HG02610 (cell line): ENCODE results near the gene TMEM134.

Experiments used
- ATAC-seq: cut with Tn5 transposase; IDR thresholded peaks from one replicate; pipeline ENCODE4 v1.9.1; 2021; ENCODE audit warnings: mild to moderate bottlenecking, moderate library complexity; ENCODE audit not compliant: unreplicated experiment

TMEM134 gene

DNA sequence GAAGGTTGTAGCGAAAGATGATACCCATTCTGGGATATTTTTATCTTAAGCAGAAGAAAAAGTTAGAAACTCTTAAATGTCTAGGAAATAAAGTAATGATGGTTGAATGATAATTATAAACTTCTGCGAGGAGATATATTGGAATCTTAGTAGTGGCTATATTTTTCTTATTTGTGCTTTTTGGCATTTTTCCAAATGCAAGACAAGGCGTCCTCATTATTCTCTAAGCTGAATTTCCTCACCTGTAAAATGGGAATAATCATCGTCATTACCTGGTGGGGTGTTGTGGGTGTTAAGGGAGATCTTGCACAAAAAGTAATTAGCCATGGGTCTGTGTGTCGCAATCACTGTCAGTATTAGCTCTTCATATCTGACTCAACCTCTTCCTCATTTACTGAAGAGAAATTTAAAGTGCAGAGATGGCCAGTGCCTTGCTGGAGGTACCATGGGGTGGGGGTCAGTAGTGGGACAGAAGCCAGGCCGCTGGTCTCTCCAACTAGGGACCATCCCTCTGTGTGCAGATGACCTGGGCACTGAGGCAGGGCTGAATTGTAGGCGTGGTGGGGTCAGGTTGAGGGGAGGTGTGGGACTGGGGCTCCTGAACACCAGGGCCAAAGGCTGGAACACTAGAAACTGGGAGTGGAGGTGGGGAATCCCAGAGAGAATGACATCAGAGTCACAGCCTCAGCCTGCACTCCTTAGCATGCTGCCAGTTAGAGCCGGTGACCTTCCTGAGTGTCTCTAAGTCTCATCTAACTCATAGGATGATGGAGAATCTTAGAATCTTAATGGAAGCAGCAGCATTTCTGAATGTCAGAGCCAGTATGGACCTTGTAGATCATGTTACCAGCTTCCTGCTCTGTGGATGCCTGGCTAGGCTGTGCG is 32.0 kb upstream of the TMEM134 start:
- no peak for ATAC-seq

- ATAC-seq = no peak
These were observed 31.4 kb upstream of the TMEM134 start for GRCh38 chr11:67500484-67500821.

- no peak for ATAC-seq
These were observed 30.9 kb upstream of the TMEM134 start for GRCh38 chr11:67499808-67500483.

DNA sequence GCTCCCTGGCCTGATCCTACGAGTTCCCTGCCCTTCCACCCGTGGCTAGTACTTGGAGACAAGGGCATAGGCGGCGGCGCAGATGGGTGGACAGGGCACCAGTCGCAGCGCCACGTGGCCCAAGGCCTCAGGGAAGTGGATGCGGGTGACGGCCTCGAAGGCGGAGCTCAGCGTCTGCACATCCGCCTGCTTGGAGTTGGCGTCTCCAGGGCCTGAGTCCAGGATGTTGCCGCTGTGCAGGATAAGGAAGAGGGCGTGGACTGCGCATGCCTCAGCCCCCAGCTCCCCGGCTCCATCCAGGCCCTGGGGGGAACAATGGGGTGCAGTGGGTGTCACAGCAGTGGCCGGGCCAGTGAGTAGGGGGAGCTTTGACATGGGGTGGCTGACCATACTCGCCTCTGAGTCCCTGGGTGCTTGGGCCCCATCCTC is 29.5 kb upstream of the TMEM134 start:
- no peak for ATAC-seq

DNA sequence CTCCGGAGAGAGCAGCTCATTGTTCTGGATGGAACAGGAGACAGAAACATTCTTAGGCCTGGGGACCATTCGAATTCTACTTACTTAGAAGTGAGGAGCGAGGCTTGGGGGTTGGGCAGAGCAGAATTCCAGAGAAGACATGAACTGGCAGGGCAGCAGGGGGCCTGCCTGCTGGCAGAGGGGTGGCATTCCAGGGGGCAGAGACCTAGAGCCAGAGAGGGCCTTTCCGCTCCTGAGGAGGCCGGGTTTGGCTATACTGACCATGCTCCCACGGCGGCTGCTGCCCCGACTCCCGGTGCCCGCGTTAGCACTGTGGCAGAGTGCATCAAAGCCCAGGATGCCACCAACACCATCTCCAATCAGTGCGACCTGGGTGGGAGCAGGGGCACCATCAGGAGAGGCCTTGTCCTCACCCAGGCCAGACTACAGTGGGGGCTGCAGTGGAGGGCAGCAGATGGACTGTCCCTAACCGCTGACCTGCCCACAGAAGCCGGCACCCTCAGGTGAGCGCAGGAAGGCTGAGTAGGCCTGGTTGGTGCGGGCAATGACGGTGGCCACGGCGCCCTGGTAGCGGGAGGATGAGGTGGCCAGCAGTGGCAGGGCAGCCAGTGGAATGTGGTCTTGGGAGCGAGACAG is 28.7 kb upstream of the TMEM134 start:
- no peak for ATAC-seq

- ATAC-seq = no peak
These were observed 27.1 kb upstream of the TMEM134 start for GRCh38 chr11:67496113-67496512.

- ATAC-seq = no peak
These were observed 26.4 kb upstream of the TMEM134 start for GRCh38 chr11:67495234-67496005.

- ATAC-seq = no peak
These were observed 25.6 kb upstream of the TMEM134 start for GRCh38 chr11:67494371-67495233.

GRCh38 chr11:67493548-67494370 is 24.7 kb upstream of the TMEM134 start:
- no peak for ATAC-seq

DNA sequence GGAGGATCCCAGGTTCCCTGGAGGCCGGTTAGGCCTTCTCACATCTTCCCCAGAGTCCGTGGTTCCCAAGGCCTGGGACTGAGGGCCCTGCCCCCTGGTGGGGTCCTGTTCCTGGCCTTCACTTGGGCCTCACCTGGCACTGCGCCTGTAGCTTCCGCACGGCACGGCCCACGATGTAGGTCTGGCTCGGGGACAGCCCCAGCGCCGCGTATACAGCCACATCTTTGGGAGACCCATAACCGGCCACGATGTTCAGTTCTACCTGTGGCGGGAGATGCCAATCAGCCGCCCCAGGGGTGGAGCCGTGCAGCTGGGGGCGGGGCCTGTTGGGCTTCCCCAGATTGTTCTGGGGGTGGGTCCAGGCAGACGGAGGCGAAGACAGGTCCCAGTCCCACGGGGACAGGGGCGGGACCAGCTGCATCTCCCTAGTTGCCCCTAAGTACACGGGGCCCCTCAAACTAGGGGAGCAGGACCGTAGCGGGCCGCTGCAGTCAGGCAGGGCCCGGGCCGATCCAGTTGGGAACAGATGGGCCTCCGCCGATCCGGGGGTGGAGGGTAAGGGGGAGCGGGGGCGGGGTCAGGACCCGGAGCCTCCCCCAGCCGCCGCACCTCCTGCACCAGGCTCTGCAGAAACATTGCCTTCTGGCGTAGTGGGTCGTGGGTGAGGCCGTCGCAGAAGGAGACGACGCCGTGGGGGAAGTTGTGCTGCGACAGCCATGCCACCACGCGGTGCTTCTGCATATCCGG is 23.9 kb upstream of the TMEM134 start:
- ATAC-seq = no peak

GRCh38 chr11:67492069-67492727 is 23.1 kb upstream of the TMEM134 start:
- no peak for ATAC-seq

- no peak for ATAC-seq
These were observed 22.4 kb upstream of the TMEM134 start for GRCh38 chr11:67491276-67492068.

- ATAC-seq = no peak
These were observed 21.6 kb upstream of the TMEM134 start for GRCh38 chr11:67490727-67491065.

- ATAC-seq = no peak
These were observed 21.1 kb upstream of the TMEM134 start for GRCh38 chr11:67489885-67490726.

GRCh38 chr11:67489203-67489884 is 20.3 kb upstream of the TMEM134 start:
- ATAC-seq = no peak
